ENCODE data around the gene ARHGEF5.
"Not testable (repeated sequence)": the region's sequence is repeated elsewhere in the genome, so short reads cannot be mapped to it uniquely, and the experiment has no call there.

DNA sequence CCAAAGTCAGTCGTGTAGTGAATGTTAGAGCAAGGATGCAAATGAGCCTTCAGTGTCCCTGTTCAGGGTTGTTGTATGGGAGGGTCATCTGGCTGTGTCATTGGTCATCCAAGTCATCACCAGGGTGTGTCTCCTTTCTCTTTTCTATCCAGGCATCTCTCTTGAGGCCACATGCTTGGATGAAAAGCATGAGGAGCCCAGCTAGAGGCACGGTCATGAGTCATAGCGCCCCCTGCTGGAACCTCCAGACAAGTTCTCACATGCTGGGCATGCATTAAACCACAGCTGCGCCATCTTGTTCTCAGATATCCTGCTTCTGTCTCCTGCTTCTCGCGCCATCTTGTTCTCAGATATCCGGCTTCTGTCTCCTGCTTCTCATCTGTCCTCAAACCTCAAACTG, 14.0 kb downstream of the ARHGEF5 start:
- TF ChIP-seq, protein P1, sequence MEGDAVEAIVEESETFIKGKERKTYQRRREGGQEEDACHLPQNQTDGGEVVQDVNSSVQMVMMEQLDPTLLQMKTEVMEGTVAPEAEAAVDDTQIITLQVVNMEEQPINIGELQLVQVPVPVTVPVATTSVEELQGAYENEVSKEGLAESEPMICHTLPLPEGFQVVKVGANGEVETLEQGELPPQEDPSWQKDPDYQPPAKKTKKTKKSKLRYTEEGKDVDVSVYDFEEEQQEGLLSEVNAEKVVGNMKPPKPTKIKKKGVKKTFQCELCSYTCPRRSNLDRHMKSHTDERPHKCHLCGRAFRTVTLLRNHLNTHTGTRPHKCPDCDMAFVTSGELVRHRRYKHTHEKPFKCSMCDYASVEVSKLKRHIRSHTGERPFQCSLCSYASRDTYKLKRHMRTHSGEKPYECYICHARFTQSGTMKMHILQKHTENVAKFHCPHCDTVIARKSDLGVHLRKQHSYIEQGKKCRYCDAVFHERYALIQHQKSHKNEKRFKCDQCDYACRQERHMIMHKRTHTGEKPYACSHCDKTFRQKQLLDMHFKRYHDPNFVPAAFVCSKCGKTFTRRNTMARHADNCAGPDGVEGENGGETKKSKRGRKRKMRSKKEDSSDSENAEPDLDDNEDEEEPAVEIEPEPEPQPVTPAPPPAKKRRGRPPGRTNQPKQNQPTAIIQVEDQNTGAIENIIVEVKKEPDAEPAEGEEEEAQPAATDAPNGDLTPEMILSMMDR (IDR thresholded peaks at IDR 0.05; ENCODE audit: borderline replicate concordance, extremely low read depth, low read length, poor library complexity, severe bottlenecking) = not testable (repeated sequence)
- TF ChIP-seq EZH2 (IDR thresholded peaks at IDR 0.05; ENCODE audit: borderline replicate concordance, low read depth, low read length, severe bottlenecking) = not testable (repeated sequence)
